Activated CD8-positive, alpha-beta memory T cell treated with anti-CD3 and anti-CD28 coated beads for 4 hours (primary cell): ENCODE data around the gene DIP2C.
"Not testable (repeated sequence)": the region's sequence is repeated elsewhere in the genome, so short reads cannot be mapped to it uniquely, and the experiment has no call there.

Experiments
- DNase-seq, 2 donors: peaks; one replicate each; pipeline ENCODE4 v3.0.0-alpha.2; 2020; ENCODE audit warnings: low read depth in 2 of 2

The DIP2C gene

GRCh38 chr10:418894-419293, 270.6 kb downstream of the DIP2C start:
- DNase-seq: no peak

DNA sequence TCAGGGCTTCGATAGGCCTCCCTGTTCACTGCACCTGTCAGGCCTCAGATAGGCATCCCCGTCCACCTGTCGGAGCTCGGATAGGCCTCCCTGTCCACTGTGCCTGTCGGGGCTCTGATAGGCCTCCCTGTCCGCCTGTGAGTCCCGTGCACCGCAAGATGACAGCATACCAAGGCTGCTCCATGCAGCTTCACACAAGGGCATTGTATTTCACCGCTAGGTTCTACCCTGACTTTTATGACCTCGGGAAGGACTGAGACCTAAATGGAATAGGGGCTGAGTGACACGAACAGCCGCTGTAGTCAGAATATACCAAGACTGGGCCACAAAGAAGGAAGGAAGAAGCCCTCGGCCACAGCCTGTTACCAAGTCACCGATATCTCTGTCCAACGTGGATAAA, 271.2 kb downstream of the DIP2C start:
- DNase-seq: no peak

DNA sequence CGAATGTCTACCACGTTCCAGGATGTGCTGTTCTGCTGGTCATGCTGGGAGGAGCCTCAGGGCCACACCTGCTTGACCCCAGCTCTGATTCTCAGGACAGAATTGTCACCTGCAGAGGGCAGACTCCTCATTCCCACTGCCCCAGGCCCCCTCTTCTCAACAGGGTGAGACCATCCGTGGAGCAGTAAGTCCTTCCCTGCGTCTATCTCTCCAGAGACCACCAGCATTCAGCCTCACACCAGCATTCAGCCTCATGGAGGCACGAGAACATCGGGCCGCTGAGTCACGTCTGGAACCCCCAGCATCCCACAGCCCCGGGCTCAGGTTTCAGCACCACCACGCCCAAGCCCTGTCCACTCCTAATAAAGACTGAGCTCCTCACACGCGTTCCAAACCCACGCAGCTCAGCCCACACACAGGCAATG, 273.4 kb downstream of the DIP2C start:
- DNase-seq: no peak

- DNase-seq: no peak
These were observed 275.8 kb downstream of the DIP2C start for GRCh38 chr10:413662-414071.

DNA sequence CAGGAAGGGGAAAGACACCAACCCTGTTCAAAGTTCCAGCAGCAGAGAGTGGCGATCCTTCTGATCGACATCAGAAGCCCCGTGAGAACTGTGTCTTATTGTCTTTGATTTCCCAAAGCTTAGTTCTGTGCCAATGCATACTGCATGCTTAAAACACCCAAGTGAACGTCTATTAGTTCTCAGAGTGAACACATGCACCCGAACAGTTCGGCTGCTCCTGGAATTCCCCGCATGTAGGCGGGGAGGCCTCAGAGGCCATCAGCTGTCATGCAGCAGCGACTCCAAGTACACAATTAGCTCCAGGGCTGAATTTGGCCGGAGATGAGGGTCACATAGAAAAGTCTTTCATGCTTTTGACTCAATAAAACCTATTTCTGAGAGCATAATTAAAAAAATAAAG, 277.4 kb downstream of the DIP2C start:
- no peak for DNase-seq

DNA sequence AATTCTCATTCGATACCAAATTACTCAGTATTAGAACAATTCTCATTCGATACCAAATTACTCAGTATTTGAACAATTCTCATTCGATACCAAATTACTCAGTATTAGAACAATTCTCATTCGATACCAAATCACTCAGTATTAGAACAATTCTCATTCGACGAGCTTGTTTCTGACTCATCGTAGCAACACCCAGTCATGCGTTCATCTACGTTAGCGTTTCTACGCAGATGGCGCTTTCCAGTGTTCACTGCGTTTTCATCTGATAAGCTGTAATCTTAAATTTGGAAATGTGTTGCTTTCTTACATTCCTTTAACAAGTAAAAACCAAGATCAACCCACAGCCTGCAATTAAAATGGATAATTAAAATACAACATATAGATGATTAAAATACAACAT, 277.9 kb downstream of the DIP2C start:
- no peak for DNase-seq

GRCh38 chr10:409408-410040, 279.9 kb downstream of the DIP2C start:
- DNase-seq: no peak

GRCh38 chr10:408236-408635, 281.2 kb downstream of the DIP2C start:
- no peak for DNase-seq

DNA sequence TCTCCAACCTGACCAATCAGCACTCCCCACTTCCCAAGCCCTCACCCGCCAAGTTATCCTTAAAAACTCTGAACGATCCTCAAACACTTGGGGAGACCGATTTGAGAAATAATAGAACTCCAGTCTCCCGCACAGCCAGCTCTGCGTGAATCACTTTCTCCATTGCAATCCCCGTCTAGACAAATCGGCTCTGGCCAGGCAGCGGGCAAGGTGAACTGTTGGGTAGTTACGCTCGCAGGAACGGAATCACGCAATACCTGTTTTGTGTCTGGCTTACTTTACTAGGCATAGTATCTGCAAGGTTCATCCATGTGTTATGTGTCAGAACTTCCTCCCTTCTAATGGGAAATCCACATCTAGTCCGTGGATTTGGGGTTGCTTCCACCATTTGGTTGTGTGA, 282.5 kb downstream of the DIP2C start:
- no peak for DNase-seq

DNA sequence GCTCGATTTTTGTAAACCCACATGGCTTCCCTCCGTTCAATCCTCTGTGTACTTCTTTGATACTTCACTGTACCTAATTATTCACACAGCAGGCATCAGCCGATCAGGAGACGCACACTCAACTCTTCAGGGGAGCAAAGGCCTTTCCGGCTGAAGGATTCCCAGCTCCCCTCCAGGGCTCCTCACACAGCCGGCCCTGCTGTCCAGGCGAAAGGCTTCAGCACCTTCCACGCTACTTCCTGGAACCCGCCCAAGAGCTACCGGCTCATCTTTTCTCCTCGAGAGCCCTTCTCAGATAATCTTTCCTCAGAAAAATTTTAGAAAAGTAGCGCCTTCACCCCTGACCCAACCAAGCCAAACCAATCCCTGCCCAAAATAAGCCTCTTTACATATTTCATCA, 283.8 kb downstream of the DIP2C start:
- no peak for DNase-seq

GRCh38 chr10:404991-405390, 284.5 kb downstream of the DIP2C start:
- DNase-seq: no peak

- DNase-seq: no peak
These were observed 285.1 kb downstream of the DIP2C start for GRCh38 chr10:404346-404745.

DNA sequence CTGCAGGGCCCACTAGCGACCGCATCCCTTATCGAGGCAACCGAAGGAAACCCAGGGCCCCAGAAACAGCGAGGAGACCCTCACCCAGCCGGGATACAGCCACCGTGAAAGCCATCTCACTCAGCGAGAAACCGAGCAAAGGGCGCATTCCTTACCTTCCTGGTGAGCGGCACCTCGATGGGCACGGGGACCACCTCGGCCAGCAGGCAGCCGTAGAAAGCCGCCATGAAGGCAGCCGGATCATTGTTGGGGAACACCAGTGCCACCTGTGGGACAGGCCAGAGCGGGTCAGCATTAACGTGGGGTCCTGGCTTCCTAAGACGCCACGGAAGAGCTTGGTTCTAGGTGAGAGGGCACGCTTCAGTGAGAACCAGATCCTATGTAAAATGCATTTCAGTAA, 290.5 kb downstream of the DIP2C start:
- DNase-seq: no peak

DNA sequence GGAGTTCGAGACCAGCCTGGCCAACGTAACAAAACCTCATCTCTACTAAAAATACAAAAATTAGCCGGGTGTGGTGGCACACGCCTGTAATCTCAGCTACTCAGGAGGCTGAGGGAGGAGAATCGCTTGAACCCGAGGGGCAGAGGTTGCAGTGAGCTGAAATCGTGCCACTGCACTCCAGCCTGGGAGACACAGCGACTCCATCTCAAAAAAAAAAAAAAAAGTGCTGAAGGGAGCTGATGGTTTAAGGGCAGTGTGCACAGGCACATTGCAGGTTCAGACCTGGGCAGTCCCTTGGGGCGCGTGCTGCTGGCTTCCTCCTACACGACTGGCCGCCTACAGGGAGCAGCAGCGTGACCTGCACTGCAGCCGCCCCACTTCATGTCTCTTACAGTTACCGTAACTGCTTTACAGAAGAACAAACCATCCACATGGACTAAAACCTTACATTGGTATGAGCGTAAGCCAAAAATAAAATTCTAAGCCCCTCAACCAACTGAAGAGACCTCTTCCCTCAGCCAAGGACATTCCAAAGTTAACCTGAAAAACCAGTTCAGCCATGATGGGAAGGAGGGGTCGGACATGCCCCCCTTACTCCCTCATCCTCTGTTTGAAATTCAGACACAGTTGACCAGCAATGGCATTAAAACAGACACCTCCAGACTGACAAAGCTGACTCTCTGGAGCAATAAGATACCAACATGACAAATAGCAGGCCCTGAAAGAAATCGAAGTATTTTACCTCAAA, 292.0 kb downstream of the DIP2C start:
- DNase-seq: no peak

DNA sequence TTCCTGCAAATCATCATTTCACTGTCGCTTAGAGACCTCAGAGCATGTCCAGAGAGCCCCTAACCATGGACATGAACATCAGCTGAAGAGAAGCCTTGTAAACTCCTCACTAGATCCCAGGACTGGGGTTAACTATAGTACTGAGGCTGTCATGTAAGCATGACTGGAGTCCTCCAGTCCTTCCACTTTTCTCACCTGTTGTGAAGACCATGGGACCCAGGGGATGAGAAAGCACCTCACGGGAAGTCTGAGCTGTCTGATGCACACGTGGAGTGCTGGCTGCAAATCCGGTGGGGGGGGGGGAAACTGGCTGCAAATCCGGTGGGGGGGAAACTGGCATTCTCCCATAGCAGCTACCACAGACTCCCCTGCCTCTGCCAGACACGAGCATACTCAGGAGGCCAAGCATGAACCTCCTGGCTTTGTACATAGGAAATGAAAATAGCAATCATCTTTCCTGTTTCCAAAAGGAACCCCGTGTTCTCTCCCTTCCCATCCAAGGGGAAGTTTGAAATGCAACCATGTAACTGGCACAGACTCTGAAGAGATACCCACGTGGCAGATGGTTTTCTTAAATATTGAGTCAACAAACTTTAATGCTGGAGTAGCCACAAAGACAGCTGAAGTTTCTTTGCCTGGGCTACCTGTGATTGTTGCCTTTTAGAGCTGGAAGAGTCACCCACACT, 292.8 kb downstream of the DIP2C start:
- DNase-seq: no peak

DNA sequence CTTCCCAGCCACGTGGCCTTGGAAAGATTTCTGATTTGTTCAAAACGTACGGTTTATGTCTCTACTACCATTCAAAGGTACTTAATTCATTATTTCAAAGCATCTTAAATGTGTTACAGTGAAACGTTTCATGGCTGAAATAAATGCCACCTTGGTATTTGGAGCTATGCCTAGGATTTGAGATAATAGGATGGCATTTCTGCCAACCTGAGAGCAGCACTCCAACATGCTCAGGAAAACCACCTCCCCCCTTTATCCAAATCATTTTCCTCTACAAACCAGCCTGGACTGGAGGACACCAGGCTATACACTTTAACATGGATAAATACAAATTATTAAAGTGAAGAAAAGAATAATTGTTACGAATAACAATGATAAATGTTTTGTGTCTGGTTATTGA, 293.4 kb downstream of the DIP2C start:
- DNase-seq: no peak

DNA sequence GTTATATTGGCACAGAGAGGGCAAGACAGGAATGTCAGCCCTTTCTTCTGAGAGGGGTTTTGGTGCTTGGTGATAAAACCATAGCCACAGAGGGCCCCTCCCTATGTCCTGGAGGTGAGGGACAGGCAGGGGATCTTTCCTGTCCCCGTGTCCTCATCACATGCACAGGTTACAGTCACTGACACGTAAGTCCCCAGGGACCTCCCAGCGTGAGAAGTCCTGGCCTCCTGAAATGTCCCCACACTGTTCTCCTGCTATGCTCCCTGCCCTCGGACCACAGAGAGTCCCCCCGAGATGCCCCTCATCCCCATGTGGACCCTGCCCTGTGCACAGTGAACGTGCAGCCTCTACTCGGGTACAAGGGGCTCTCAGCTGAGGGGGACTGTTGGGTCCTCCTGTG, 293.8 kb downstream of the DIP2C start:
- no peak for DNase-seq

DNA sequence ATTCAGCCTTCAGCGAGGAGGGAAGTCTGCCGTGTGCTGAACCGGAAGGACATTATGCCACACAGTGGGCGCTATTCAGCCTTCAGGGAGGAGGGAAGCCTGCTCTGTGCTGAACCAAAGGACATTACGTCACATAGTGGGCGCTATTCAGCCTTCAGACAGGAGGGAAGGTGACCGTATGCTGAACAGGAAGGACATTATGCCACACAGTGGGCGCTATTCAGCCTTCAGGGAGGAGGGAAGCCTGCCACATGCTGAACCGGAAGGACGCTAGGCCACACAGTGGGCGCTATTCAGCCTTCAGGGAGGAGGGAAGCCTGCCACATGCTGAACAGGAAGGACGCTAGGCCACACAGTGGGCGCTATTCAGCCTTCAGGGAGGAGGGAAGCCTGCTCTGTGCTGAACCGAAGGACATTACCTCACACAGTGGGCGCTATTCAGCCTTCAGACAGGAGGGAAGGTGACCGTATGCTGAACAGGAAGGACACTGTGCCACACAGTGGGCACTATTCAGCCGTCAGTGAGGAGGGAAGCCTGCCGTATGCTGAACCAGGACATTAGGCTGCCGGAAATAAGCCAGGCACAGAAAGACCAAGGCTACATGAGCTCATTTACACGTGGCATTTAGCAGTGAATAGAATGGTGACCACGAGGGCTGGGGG, 294.9 kb downstream of the DIP2C start:
- DNase-seq: not testable (repeated sequence)

- no peak for DNase-seq
These were observed 295.6 kb downstream of the DIP2C start for GRCh38 chr10:393787-394438.

DNA sequence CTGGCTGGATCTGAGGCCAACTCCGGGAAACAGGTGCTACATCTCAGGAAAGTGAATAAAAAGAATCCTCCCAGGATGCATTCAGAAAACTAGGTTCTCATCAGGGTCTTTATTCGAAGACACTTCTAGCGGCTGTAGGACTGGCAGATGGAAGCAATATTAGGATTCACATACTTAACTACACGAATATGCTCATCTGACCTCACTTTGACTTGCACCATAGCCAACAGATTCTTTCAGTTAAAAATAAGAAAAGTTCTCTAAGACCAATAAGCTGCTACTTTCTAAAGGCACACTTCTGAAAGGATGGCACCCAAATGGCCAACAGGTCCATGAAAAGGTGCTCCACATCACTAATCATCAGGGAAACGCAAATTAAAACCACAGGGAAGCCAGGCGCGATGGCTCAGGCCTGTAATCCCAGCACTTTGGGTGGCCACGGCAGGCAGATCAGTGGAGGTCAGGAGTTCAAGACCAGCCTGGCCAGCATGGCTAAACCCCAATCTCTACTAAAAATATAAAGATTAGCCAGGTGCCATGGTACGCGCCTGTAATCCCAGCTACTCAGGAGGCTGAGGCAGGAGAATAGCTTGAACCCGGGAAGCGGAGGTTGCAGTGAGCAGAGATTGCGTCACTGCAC, 296.2 kb downstream of the DIP2C start:
- DNase-seq: no peak

DNA sequence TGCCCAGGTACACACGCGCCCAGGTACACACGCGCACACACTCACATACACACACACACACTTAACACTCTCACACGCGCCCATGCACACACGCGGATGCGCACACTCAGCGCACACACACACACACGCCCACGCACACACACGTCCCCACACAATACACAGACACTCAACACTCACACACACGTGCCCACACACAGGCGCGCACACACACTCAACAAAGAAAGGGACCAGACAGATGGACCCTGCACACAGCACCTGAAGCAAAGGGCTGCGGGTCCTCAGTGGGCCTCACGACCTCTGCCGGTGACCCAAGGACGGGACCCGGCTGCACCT, 296.8 kb downstream of the DIP2C start:
- no peak for DNase-seq
